DMS53 treated with DMSO at 0.1 percent for 48 hours (cell line): Measurements from ENCODE around the gene STAG3.
"Not testable (repeated sequence)": the region's sequence is repeated elsewhere in the genome, so short reads cannot be mapped to it uniquely, and the experiment has no call there.

Experiments
- DNase-seq: peaks from one replicate; lab custom pipeline; 2025; ENCODE audit not compliant: unreplicated experiment; lab: John Stamatoyannopoulos, UW

Gene STAG3

GRCh38 chr7:100246121-100246864 lies 68.6 kb downstream of the STAG3 start:
- DNase-seq: not testable (repeated sequence)

- not testable (repeated sequence) for DNase-seq
Observed at GRCh38 chr7:100246865-100247137, 69.1 kb downstream of the STAG3 start.

- peak; percentile 98 for DNase-seq
Observed at GRCh38 chr7:100247152-100247757, 69.5 kb downstream of the STAG3 start.

DNA sequence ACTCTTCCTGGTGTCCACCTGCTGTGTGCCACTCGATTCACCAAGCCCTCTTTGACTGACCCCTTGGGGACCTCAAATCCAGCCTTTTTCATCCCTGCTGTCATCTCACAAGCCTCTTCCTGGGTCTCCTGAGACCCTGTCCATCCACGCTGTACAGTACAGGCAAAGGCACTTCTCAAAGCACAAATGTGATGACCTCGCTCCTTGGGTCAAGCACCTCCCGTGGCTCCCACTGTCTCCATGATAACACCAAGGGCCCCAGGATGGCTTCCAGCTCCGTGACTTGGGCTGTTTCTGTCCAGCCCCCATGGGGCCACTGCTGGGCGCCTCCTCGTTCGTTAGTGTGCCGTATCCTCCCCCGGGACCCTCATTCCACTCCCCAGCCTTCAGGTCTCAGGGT lies 70.8 kb downstream of the STAG3 start:
- DNase-seq: no peak

GRCh38 chr7:100257017-100257416 lies 79.3 kb downstream of the STAG3 start:
- DNase-seq: no peak

GRCh38 chr7:100259984-100260383 lies 82.3 kb downstream of the STAG3 start:
- DNase-seq: not testable (repeated sequence)

- DNase-seq: not testable (repeated sequence)
Observed at GRCh38 chr7:100262896-100263295, 85.2 kb downstream of the STAG3 start.
